K562 (cell line): ENCODE measurements around the gene KRT5. TPM values are rescaled to one million over a fixed set of nuclear protein-coding genes. Genes with fewer than 3 reads are reported as not detected.

ENCODE experiments used
- ATAC-seq: fragments of 200-7000 bp; cut with Tn5 transposase; 3 replicates; pipeline ENCODE4 v1.9.1; 2020; ENCODE audit warnings: moderate library complexity
- Bru-seq: library from RNA; stranded (reverse); fragments of 400-500 nt; gene quantifications from one replicate; lab custom pipeline; 2021; lab: Mats Ljungman, UMichigan
- BruChase-seq, 2 experiments: library from RNA; stranded (reverse); fragments of 400-500 nt; gene quantifications; one replicate each; lab custom pipeline; 2021; lab: Mats Ljungman, UMichigan
- BruUV-seq: library from RNA; stranded (reverse); fragments of 400-500 nt; replicated peaks from 2 replicates; lab custom pipeline; 2021; lab: Mats Ljungman, UMichigan
- CTCF ChIA-PET: fragments of 300-600 bp; formaldehyde crosslinking; extraction: SDS; loops from one replicate; lab custom pipeline; 2021; ENCODE audit warnings: low intra/inter-chr PET ratio; lab: Yijun Ruan, JAX
- POLR2A ChIA-PET: fragments of 300-600, 350-650 bp; sonication (Branson Sonifier 250); formaldehyde crosslinking; extraction: SDS; loops from one replicate; lab custom pipeline; 2021; ENCODE audit warnings: antibody characterized with exemption, inconsistent platforms; lab: Yijun Ruan, JAX
- DNase-seq, 4 experiments: peaks; one replicate each; pipeline versions ENCODE4 v3.0.0 to v3.0.0-alpha.2; 2011 to 2018; ENCODE audit warnings: low spot score in 3 of 4, mixed read lengths in 3 of 4; ENCODE audit errors: extremely low read depth in 1 of 4
- FAIRE-seq: peaks from 2 replicates; lab custom pipeline; 2011; peaks lifted over from hg19 to GRCh38; lab: Jason Lieb, UNC
- H2AFZ ChIP-seq: 2 replicates; pipeline ENCODE4 v1.6.0; 2011; ENCODE audit warnings: low read depth, low read length, control low read depth, inconsistent platforms
- H3K27ac ChIP-seq: fragments of 200-600 bp; 3 replicates; pipeline ENCODE4 v1.8.0; 2011; ENCODE audit warnings: low read depth, mild to moderate bottlenecking, control low read depth, inconsistent platforms, low read length, moderate library complexity, mixed read lengths; ENCODE audit errors: extremely low read depth
- H3K27me3 ChIP-seq, 2 experiments: fragments of 300-600 bp in 1 of 2; 2 replicates in 1 of 2; 3 replicates in 1 of 2; pipeline versions ENCODE4 v1.6.0 to v1.8.0; 2011; ENCODE audit warnings: inconsistent platforms in 2 of 2, low read length in 2 of 2, mild to moderate bottlenecking in 1 of 2, mixed read lengths in 1 of 2, moderate library complexity in 1 of 2; ENCODE audit not compliant: control insufficient read depth in 2 of 2, insufficient read depth in 2 of 2
- H3K36me3 ChIP-seq: fragments of 300-600 bp; 3 replicates; pipeline ENCODE4 v1.8.0; 2011; ENCODE audit warnings: mild to moderate bottlenecking, low read length, inconsistent platforms; ENCODE audit not compliant: control insufficient read depth, insufficient read depth
- H3K4me1 ChIP-seq, 2 experiments: fragments of 200-600 bp in 1 of 2; replicated peaks in 1 of 2; 2 replicates in 1 of 2; 3 replicates in 1 of 2; pipeline versions ENCODE4 v1.5.1 to v1.8.0; 2011; ENCODE audit warnings: inconsistent platforms in 2 of 2, low read length in 2 of 2, mild to moderate bottlenecking in 1 of 2, mixed read lengths in 1 of 2, moderate library complexity in 1 of 2; ENCODE audit not compliant: control insufficient read depth in 2 of 2, insufficient read depth in 2 of 2
- H3K4me2 ChIP-seq: 2 replicates; pipeline ENCODE4 v1.6.1; 2011; ENCODE audit warnings: low read length, control low read depth, inconsistent platforms, mixed read lengths; ENCODE audit not compliant: insufficient read depth
- H3K4me3 ChIP-seq: fragments of 200-600 bp; sonication (generic), shearing (Covaris generic); 2 replicates; pipeline ENCODE4 v1.5.1; 2016; ENCODE audit warnings: control low read depth, inconsistent platforms
- H3K79me2 ChIP-seq: fragments of 200-600 bp; 3 replicates; pipeline ENCODE4 v1.8.0; 2011; ENCODE audit warnings: low read length, inconsistent platforms; ENCODE audit not compliant: control insufficient read depth, insufficient read depth
- H3K9ac ChIP-seq, 2 experiments: 2 replicates each; pipeline versions ENCODE4 v1.6.0 to v1.6.1; 2011; ENCODE audit warnings: low read depth in 2 of 2, low read length in 2 of 2, control low read depth in 1 of 2, inconsistent platforms in 1 of 2, mild to moderate bottlenecking in 1 of 2, mixed read lengths in 1 of 2; ENCODE audit not compliant: insufficient read depth in 1 of 2
- H3K9me1 ChIP-seq: one replicate; pipeline ENCODE4 v1.6.0; 2011; ENCODE audit warnings: inconsistent platforms, mild to moderate bottlenecking, low read length, moderate library complexity; ENCODE audit not compliant: control insufficient read depth, insufficient read depth
- H3K9me3 ChIP-seq: replicated peaks from 2 replicates; pipeline ENCODE4 v1.5.1; 2011; ENCODE audit warnings: low read depth, low read length, inconsistent platforms; ENCODE audit not compliant: control insufficient read depth, insufficient read depth
- H4K20me1 ChIP-seq: replicated peaks from 2 replicates; pipeline ENCODE4 v1.6.1; 2011; ENCODE audit warnings: low read length, inconsistent platforms, mixed read lengths; ENCODE audit not compliant: control insufficient read depth, insufficient read depth
- FOXJ3 ChIP-seq: sonication (generic); formaldehyde crosslinking; IDR thresholded peaks from 2 replicates; pipeline ENCODE4 v1.4.0; 2020; ENCODE audit warnings: mild to moderate bottlenecking, missing genetic modification reagents
- NCOA2 ChIP-seq, 2 experiments: fragments of 450-650 bp; IDR thresholded peaks; 2 replicates each; pipeline ENCODE4 v1.6.1; 2018; ENCODE audit warnings: mild to moderate bottlenecking in 2 of 2, moderate library complexity in 1 of 2; ENCODE audit not compliant: partially characterized antibody in 2 of 2
- PHF8 ChIP-seq: fragments of 200-600 bp; sonication (generic); IDR thresholded peaks from 2 replicates; pipeline ENCODE4 v1.6.1; 2012; ENCODE audit warnings: mixed run types, mild to moderate bottlenecking, inconsistent platforms, low read length, moderate library complexity, borderline replicate concordance
- PRDM10 ChIP-seq: fragments of 450-650 bp; IDR thresholded peaks from 2 replicates; pipeline ENCODE4 v1.6.1; 2018; ENCODE audit not compliant: partially characterized antibody
- RHOXF2B ChIP-seq: fragments of 250-450 bp; sonication (Bioruptor Pico); conservative IDR thresholded peaks from 2 replicates; pipeline ENCODE4 v1.5.1; 2021
- SLC30A9 ChIP-seq: fragments of 250-450 bp; sonication (Bioruptor Pico); IDR thresholded peaks from 2 replicates; pipeline ENCODE4 v1.8.0; 2022; ENCODE audit warnings: mild to moderate bottlenecking, moderate library complexity
- SMC3 ChIP-seq: conservative IDR thresholded peaks from 2 replicates; pipeline ENCODE4 v1.6.1; 2011; ENCODE audit warnings: low read depth, low read length, improper control_type of control experiment; ENCODE audit not compliant: insufficient read depth
- SNAPC5 ChIP-seq: fragments of 250-450 bp; sonication (Bioruptor Pico); IDR thresholded peaks from 2 replicates; pipeline ENCODE4 v1.8.0; 2021; ENCODE audit warnings: moderate library complexity, mild to moderate bottlenecking, inconsistent platforms
- SREBF1 ChIP-seq: fragments of 150-350 bp; IDR thresholded peaks from 2 replicates; pipeline ENCODE4 v1.6.1; 2014; ENCODE audit warnings: antibody characterized with exemption, low read depth, low read length, borderline replicate concordance
- STAT5A ChIP-seq: IDR thresholded peaks from 2 replicates; pipeline ENCODE4 v1.6.1; 2012; ENCODE audit warnings: low read length, inconsistent platforms, borderline replicate concordance
- TFAP4 ChIP-seq: sonication (generic); formaldehyde crosslinking; IDR thresholded peaks from 2 replicates; pipeline ENCODE4 v1.8.0; 2022; ENCODE audit warnings: missing genetic modification reagents, mild to moderate bottlenecking, moderate library complexity, borderline replicate concordance
- ZNF354B ChIP-seq: fragments of 250-450 bp; sonication (Bioruptor Pico); IDR thresholded peaks from 2 replicates; pipeline ENCODE4 v1.4.0; 2020
- WGBS: fragments of 100-300 bp; shearing (Covaris generic); methylation state at CpG from one replicate; pipeline ENCODE4 v1.1.6; 2016; ENCODE audit warnings: low coverage, mixed read lengths; ENCODE audit not compliant: insufficient coverage; ENCODE audit errors: missing lambda C conversion rate; 5-methylcytosine and 5-hydroxymethylcytosine counted together
- in situ Hi-C: fragments of 300-500 bp; cut with MboI; formaldehyde crosslinking; loops from 4 replicates; pipeline ENCODE4 v1.15.0; 2018; ENCODE audit warnings: inconsistent platforms, mixed read lengths
- intact Hi-C: fragments of 100-400 bp; cut with micrococcal nuclease; formaldehyde crosslinking; loops from 2 replicates; pipeline ENCODE4 v1.14.2; 2022
- long read RNA-seq, 3 experiments: library from polyadenylated mRNA in 2 of 3; library from RNA in 1 of 3; unstranded in 2 of 3; stranded (forward) in 1 of 3; transcript quantifications; one replicate each; pipeline ENCODE4 v2.0.0, GENCODE V29; 2019 to 2022
- polyA minus RNA-seq, 3 experiments: library from RNA; depleted of rRNA, polyadenylated mRNA; stranded (reverse); fragments of >200 nt; gene quantifications; 2 replicates each; pipeline ENCODE4 v1.2.3, GENCODE V29; 2011
- polyA plus RNA-seq, 8 experiments: library from polyadenylated mRNA; depleted of rRNA in 4 of 8; stranded (reverse) in 5 of 8; unstranded in 3 of 8; fragments of >200 nt; fragmentation: Nextera tagmentation in 2 of 8; fragmentation: Illumina TruSeq in 1 of 8; extraction: Ambion mirVana in 2 of 8; extraction: Trizol in 1 of 8; gene quantifications; 2 replicates each; pipeline versions ENCODE4 v1.2.1 to v1.2.3, GENCODE V29; 2011 to 2014; ENCODE audit warnings: inconsistent platforms in 1 of 8, missing spikeins in 1 of 8
- total RNA-seq, 7 experiments: library from RNA; depleted of rRNA in 6 of 7; stranded (reverse); fragments of >200 nt in 6 of 7; fragmentation: Illumina TruSeq in 2 of 7; extraction: Trizol in 2 of 7; gene quantifications; 2 replicates each; pipeline versions ENCODE4 v1.2.1 to v1.2.3, GENCODE V29; 2011 to 2021; ENCODE audit warnings: low replicate concordance in 1 of 7

The KRT5 gene
- total RNA-seq (2011; cell fraction: chromatin; rRNA removed; ENCODE audit: low replicate concordance), result not detected in 2 replicates
- total RNA-seq (2011; cell fraction: nucleolus; rRNA removed), result 0.26 TPM in 1 of 2 replicates, not detected in the other
- total RNA-seq (2011; cell fraction: nucleoplasm; rRNA removed), result not detected in 2 replicates
- total RNA-seq (2014; rRNA removed) (not detected in 2 replicates), total RNA-seq (2014; rRNA removed; fragmentation: Illumina TruSeq; extraction: Trizol) (not detected in 2 replicates), total RNA-seq (2015; rRNA removed; fragmentation: Illumina TruSeq; extraction: Trizol) (not detected in 2 replicates), total RNA-seq (2021) (not detected in 2 replicates), polyA plus RNA-seq (2011; rRNA removed) (0.12 and 0.32 TPM in 2 replicates), polyA plus RNA-seq (2014; fragmentation: Illumina TruSeq; extraction: Trizol) (not detected in 2 replicates), polyA plus RNA-seq (2014; fragmentation: Nextera tagmentation; extraction: Ambion mirVana) (not detected), polyA plus RNA-seq (2014; rRNA removed) (not detected in 2 replicates), polyA minus RNA-seq (2011; rRNA and poly(A)+ RNA removed) (0.30 TPM in 1 of 2 replicates, not detected in the other), Bru-seq, nascent RNA (not detected), BruChase-seq, experiment 1, labeled RNA remaining after a 2-hour chase (not detected), BruChase-seq, experiment 2, labeled RNA remaining after a 6-hour chase (not detected)
- polyA plus RNA-seq (2011; cell fraction: cytosol; rRNA removed), result 0.07 and 0.09 TPM in 2 replicates
- polyA plus RNA-seq (2011; cell fraction: nucleus; rRNA removed), result not detected in 2 replicates
- polyA plus RNA-seq (2012), result not detected in 2 replicates
- not detected in 2 replicates for polyA minus RNA-seq (2011; cell fraction: cytosol; rRNA and poly(A)+ RNA removed)
- not detected in 2 replicates for polyA minus RNA-seq (2011; cell fraction: nucleus; rRNA and poly(A)+ RNA removed)
- long read RNA-seq, experiment 1, result 0 reads
- long read RNA-seq, experiment 2, result 0 reads
- long read RNA-seq, experiment 3, result 0 reads

GRCh38 chr12:52519826-52520662 is at the start of gene KRT5:
Gene KRT5, minus strand, starts transcription at chr12:52520394. Its CDS starts 98 bp downstream, at chr12:52520296.
- no peak within 1 kb of the TSS for H3K4me2 ChIP-seq
- H3K4me3 ChIP-seq, result no peak within 1 kb of the TSS
- in situ Hi-C loops (no loop called here), intact Hi-C loops (no loop called here)
- H3K27me3 ChIP-seq, result peaks cover 21 to 79% of the 10 kb centered on the region in 2 experiments; a peak in 4 of 5 replicates
- 3% methylated on average over 29 of the region's 29 CpGs for WGBS
- peaks cover 4% of the 10 kb centered on the region; the same call in 1 of the 2 replicates for H4K20me1 ChIP-seq
- no peaks in the 10 kb centered on the region for H3K36me3 ChIP-seq
- BruUV-seq, result no TSS peak
- H2AFZ ChIP-seq, result no peak within 1 kb of the TSS
- POLR2A ChIA-PET, result interaction anchor here (0.6 to 1.7 kb wide), 3 partner anchors 9 to 20 kb away, joined by 3 to 6 read pairs (median 3); no protein-coding TSS in a partner anchor
- FAIRE-seq (no peak), DNase-seq (no peak), ATAC-seq (no peak)
- CTCF ChIA-PET, result no interaction called here
- H3K9me1 ChIP-seq, result no peaks in the 10 kb centered on the region
- no peaks in the 10 kb centered on the region; a peak in 1 of 5 replicates for H3K4me1 ChIP-seq
- no peaks in the 10 kb centered on the region for H3K9me3 ChIP-seq
- no peaks in the 10 kb centered on the region for H3K79me2 ChIP-seq
- no peak within 1 kb of the TSS for H3K9ac ChIP-seq
- H3K27ac ChIP-seq, result no peak within 1 kb of the TSS
- no peak for TF ChIP-seq FOXJ3 (CRISPR knock-in tag)
- no peak for TF ChIP-seq TFAP4 (CRISPR knock-in tag)
- TF ChIP-seq STAT5A, result no peak
- no peak for TF ChIP-seq PRDM10
- TF ChIP-seq SREBF1, result no peak
- no peak for TF ChIP-seq PHF8
- TF ChIP-seq RHOXF2B (CRISPR knock-in tag), result no peak
- TF ChIP-seq SMC3, result no peak
- no peak for TF ChIP-seq NCOA2 (IDR thresholded peaks at IDR 0.05; ENCODE audit: partially characterized antibody in 2 of 2)
- TF ChIP-seq SLC30A9 (CRISPR knock-in tag), result no peak
- TF ChIP-seq ZNF354B (CRISPR knock-in tag), result no peak
- no peak for TF ChIP-seq SNAPC5
